GM23338 (cell line): ENCODE measurements around the gene MTFR1L. TPM values are rescaled to one million over a fixed set of nuclear protein-coding genes. Genes with fewer than 3 reads are reported as not detected.

Experiments used
- ATAC-seq: fragments of 200-7000 bp; cut with Tn5 transposase; 3 replicates; pipeline ENCODE4 v1.9.1; 2020
- DNase-seq: peaks from one replicate; pipeline ENCODE4 v3.0.0-alpha.2; 2015; ENCODE audit warnings: low spot score
- H2AFZ ChIP-seq: fragments of 200-600 bp; sonication (generic); 2 replicates; pipeline ENCODE4 v1.8.0; 2016; ENCODE audit warnings: antibody characterized with exemption, mild to moderate bottlenecking, moderate library complexity
- H3F3A ChIP-seq: fragments of 200-600 bp; sonication (generic); replicated peaks from 2 replicates; pipeline ENCODE4 v1.8.0; 2017; ENCODE audit warnings: antibody characterized with exemption, mixed run types, low read depth
- H3K27ac ChIP-seq: fragments of 200-600 bp; sonication (generic); 2 replicates; pipeline ENCODE4 v1.6.1; 2016; ENCODE audit warnings: low read depth
- H3K27me3 ChIP-seq: fragments of 200-600 bp; sonication (generic); 2 replicates; pipeline ENCODE4 v1.8.0; 2016; ENCODE audit warnings: mild to moderate bottlenecking, mixed run types, moderate library complexity; ENCODE audit not compliant: insufficient read depth
- H3K36me3 ChIP-seq: fragments of 200-600 bp; sonication (generic); 2 replicates; pipeline ENCODE4 v1.8.0; 2016; ENCODE audit warnings: mild to moderate bottlenecking; ENCODE audit not compliant: insufficient read depth
- H3K4me1 ChIP-seq: fragments of 200-600 bp; sonication (generic); 2 replicates; pipeline ENCODE4 v1.8.0; 2016; ENCODE audit warnings: mild to moderate bottlenecking, moderate library complexity; ENCODE audit not compliant: insufficient read depth
- H3K4me2 ChIP-seq: fragments of 200-600 bp; sonication (generic); 2 replicates; pipeline ENCODE4 v1.7.1; 2017; ENCODE audit warnings: mixed run types
- H3K4me3 ChIP-seq: fragments of 200-600 bp; sonication (generic); 2 replicates; pipeline ENCODE4 v1.6.1; 2016; ENCODE audit warnings: mixed run types
- H3K79me2 ChIP-seq: fragments of 200-600 bp; sonication (generic); replicated peaks from 2 replicates; pipeline ENCODE4 v1.8.0; 2017; ENCODE audit warnings: mild to moderate bottlenecking; ENCODE audit not compliant: insufficient read depth
- H3K9me2 ChIP-seq: fragments of 200-600 bp; sonication (generic); 2 replicates; pipeline ENCODE4 v1.8.0; 2017; ENCODE audit not compliant: insufficient read depth
- H4K20me1 ChIP-seq: fragments of 200-600 bp; sonication (generic); replicated peaks from 2 replicates; pipeline ENCODE4 v1.8.0; 2017; ENCODE audit warnings: mild to moderate bottlenecking; ENCODE audit not compliant: insufficient read depth
- H3K27ac Mint-ChIP-seq: 2 replicates; pipeline ENCODE4 v1.8.0; 2020; ENCODE audit warnings: inconsistent platforms, mild to moderate bottlenecking, moderate library complexity, mixed read lengths
- H3K27me3 Mint-ChIP-seq: 3 replicates; pipeline ENCODE4 v1.8.0; 2022; ENCODE audit warnings: low read depth, mild to moderate bottlenecking, moderate library complexity, mixed read lengths, inconsistent platforms; ENCODE audit not compliant: insufficient read depth, poor library complexity
- H3K36me3 Mint-ChIP-seq: 3 replicates; pipeline ENCODE4 v1.8.0; 2021; ENCODE audit warnings: low read depth, mild to moderate bottlenecking, inconsistent platforms, moderate library complexity, mixed read lengths
- H3K4me1 Mint-ChIP-seq: 3 replicates; pipeline ENCODE4 v1.8.0; 2020; ENCODE audit warnings: mild to moderate bottlenecking, inconsistent platforms, mixed read lengths
- H3K4me3 Mint-ChIP-seq: 3 replicates; pipeline ENCODE4 v1.8.0; 2021; ENCODE audit warnings: moderate library complexity, mild to moderate bottlenecking, inconsistent platforms, mixed read lengths
- H3K9me3 Mint-ChIP-seq: 3 replicates; pipeline ENCODE4 v1.8.0; 2020; ENCODE audit warnings: moderate library complexity, mild to moderate bottlenecking, inconsistent platforms, mixed read lengths
- CREB1 ChIP-seq: fragments of 250-450 bp; sonication (Bioruptor Pico); IDR thresholded peaks from 2 replicates; pipeline ENCODE4 v1.5.0; 2020; ENCODE audit warnings: low read depth, mild to moderate bottlenecking, moderate library complexity
- JUNB ChIP-seq: IDR thresholded peaks from one replicate; pipeline ENCODE4 v1.6.1; 2016; ENCODE audit warnings: antibody characterized with exemption; ENCODE audit not compliant: unreplicated experiment
- NANOG ChIP-seq: IDR thresholded peaks from 2 replicates; pipeline ENCODE4 v1.6.1; 2016; ENCODE audit warnings: antibody characterized with exemption, borderline replicate concordance
- POLR2AphosphoS5 ChIP-seq: IDR thresholded peaks from 2 replicates; pipeline ENCODE4 v1.6.1; 2016; ENCODE audit warnings: antibody characterized with exemption, low read depth
- STAT1 ChIP-seq: IDR thresholded peaks from one replicate; pipeline ENCODE4 v1.6.1; 2016; ENCODE audit warnings: antibody characterized with exemption; ENCODE audit not compliant: unreplicated experiment
- ZNF331 ChIP-seq: fragments of 250-450 bp; sonication (Bioruptor Pico); IDR thresholded peaks from 2 replicates; pipeline ENCODE4 v1.5.0; 2020; ENCODE audit warnings: low read depth, mild to moderate bottlenecking, moderate library complexity
- polyA plus RNA-seq: library from polyadenylated mRNA; unstranded; fragments of >200 nt; fragmentation: Nextera tagmentation; extraction: Ambion mirVana; gene quantifications from 2 replicates; pipeline ENCODE4 v1.2.1, GENCODE V29; 2016
- total RNA-seq: library from RNA; depleted of rRNA; stranded (reverse); fragments of >200 nt; shearing (Covaris generic); gene quantifications from 2 replicates; pipeline ENCODE4 v1.2.3, GENCODE V29; 2014
- TF ChIP-seq, protein P1 (sequence below), 2 experiments: fragments of 200-600 bp in 1 of 2; sonication (generic) in 1 of 2; conservative IDR thresholded peaks; 2 replicates each; pipeline versions ENCODE4 v1.5.1 to v1.6.1; 2016 to 2017; ENCODE audit warnings: antibody characterized with exemption in 2 of 2, low read depth in 2 of 2, mild to moderate bottlenecking in 2 of 2, moderate library complexity in 1 of 2
- TF ChIP-seq, protein P2 (sequence below): IDR thresholded peaks from one replicate; pipeline ENCODE4 v1.6.1; 2018; ENCODE audit warnings: antibody characterized with exemption; ENCODE audit not compliant: unreplicated experiment
- TF ChIP-seq, protein P3 (sequence below): IDR thresholded peaks from 2 replicates; pipeline ENCODE4 v1.6.1; 2016; ENCODE audit warnings: antibody characterized with exemption

Gene MTFR1L
- total and polyA plus RNA-seq, 2 experiments from 2014 or later: 14.8 to 22.7 TPM

DNA sequence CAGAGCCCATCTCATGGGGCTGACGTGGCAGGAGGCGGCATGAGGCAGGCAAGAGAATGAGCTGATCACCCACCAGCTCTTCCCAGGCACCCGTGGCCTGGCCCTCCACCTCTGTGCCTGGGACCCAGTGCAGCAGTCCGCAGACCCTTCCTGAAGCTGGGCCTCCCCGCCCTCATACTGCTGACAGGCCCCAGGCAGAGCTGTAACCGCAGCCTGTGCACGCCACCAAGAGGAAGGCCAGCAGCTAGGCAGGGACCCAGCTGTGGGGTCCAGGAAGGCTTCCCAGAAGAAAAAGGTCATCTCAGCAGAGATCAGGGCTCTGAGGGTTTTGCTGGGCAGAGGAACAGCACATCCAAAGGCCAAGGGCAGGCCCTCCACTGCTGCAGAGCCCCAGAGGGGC is 9.8 kb upstream of the MTFR1L start:
- H3K4me2 ChIP-seq: no peak overlapping the region
- no peaks in the 10 kb centered on the region for H3K9me2 ChIP-seq
- H3K4me1 ChIP-seq: no peaks in the 10 kb centered on the region; the same call in 1 of the 2 replicates
- H3K9me3 Mint-ChIP-seq: no peaks in the 10 kb centered on the region
- H3K27me3 ChIP-seq: no peaks in the 10 kb centered on the region
- no peaks in the 10 kb centered on the region; the same call in 1 of the 2 replicates for H3F3A ChIP-seq
- no peaks in the 10 kb centered on the region for H3K79me2 ChIP-seq
- no peaks in the 10 kb centered on the region for H3K4me1 Mint-ChIP-seq
- no peak overlapping the region for H3K27ac Mint-ChIP-seq
- H3K36me3 ChIP-seq: no peaks in the 10 kb centered on the region
- peaks cover 9% of the 10 kb centered on the region for H3K27me3 Mint-ChIP-seq
- H3K4me3 ChIP-seq: no peak overlapping the region
- 0 out of 2 replicates have a peak, but pooled peaks have one; percentile 4 for TF ChIP-seq POLR2AphosphoS5
- no peak for TF ChIP-seq STAT1
- TF ChIP-seq JUNB: no peak
- TF ChIP-seq, protein P1, sequence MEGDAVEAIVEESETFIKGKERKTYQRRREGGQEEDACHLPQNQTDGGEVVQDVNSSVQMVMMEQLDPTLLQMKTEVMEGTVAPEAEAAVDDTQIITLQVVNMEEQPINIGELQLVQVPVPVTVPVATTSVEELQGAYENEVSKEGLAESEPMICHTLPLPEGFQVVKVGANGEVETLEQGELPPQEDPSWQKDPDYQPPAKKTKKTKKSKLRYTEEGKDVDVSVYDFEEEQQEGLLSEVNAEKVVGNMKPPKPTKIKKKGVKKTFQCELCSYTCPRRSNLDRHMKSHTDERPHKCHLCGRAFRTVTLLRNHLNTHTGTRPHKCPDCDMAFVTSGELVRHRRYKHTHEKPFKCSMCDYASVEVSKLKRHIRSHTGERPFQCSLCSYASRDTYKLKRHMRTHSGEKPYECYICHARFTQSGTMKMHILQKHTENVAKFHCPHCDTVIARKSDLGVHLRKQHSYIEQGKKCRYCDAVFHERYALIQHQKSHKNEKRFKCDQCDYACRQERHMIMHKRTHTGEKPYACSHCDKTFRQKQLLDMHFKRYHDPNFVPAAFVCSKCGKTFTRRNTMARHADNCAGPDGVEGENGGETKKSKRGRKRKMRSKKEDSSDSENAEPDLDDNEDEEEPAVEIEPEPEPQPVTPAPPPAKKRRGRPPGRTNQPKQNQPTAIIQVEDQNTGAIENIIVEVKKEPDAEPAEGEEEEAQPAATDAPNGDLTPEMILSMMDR (conservative IDR thresholded peaks at IDR 0.05; ENCODE audit: low read depth in 2 of 2): peak in 1 of 2 experiments; percentile 41; a peak in 2 of 4 replicates
- ATAC-seq (peak; percentile 33), DNase-seq (no peak)
- no peaks in the 10 kb centered on the region for H4K20me1 ChIP-seq
- peaks cover 20% of the 10 kb centered on the region for H3K36me3 Mint-ChIP-seq
- H3K4me3 Mint-ChIP-seq: no peak overlapping the region
- no peak overlapping the region for H3K27ac ChIP-seq
- no peak overlapping the region for H2AFZ ChIP-seq

DNA sequence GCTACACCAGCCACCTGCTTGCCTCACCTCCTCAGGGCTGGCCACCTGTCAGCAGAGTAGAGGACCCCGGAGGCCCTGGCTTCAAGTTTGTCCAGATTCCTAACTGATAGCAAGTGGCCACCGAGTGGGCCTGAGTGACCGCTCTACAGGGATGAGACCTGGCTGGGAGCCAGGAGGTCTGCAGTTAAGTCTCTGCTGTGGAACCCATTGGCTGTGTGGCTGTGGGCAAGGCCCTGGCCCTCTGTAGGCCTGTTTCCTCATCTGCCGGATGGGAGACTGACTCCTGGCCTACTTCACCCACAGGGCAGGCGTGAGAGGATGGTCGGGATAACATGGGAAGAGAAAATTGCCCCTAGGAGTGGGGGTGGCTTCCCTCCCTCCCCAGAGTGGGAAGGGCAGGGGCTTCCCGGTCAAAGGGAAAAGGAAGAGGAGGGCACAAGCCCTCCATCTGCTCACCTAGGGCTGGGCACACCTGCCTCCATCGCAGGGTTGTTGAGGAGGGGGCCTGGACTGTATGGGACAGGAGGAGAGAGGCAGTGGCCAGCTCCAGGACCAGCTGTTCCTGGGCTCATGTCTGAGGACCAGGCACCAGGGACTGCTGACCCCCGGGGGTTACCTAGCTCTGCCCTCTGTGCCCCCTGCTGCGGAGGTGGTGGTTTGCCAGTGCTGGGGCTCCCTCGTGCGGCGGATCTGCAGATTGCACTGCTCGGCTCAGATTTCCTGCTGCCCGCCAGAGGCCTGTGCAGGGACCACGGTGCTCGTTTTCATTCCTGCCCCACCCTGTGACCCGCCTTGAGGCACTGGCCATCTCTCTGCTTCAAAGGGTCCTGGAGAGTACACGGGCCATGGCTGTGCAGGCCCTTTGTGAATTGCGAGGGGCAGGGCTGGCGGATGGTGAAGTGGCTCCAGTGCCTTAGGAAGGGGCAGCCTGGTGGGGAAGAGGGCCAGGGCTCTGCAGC is 9.1 kb upstream of the MTFR1L start:
- no peaks in the 10 kb centered on the region; the same call in 1 of the 2 replicates for H3F3A ChIP-seq
- no peaks in the 10 kb centered on the region for H3K4me1 Mint-ChIP-seq

More for the DNA sequence above, 9.1 kb upstream of the MTFR1L start:
- no peak overlapping the region for H3K4me2 ChIP-seq
- peaks cover 23% of the 10 kb centered on the region for H3K36me3 Mint-ChIP-seq
- DNase-seq (peak; percentile 90), ATAC-seq (peak; percentile 83)
- H3K27me3 Mint-ChIP-seq: peaks cover 12% of the 10 kb centered on the region
- H3K9me3 Mint-ChIP-seq: no peaks in the 10 kb centered on the region
- H3K4me1 ChIP-seq: no peaks in the 10 kb centered on the region; the same call in 1 of the 2 replicates
- no peaks in the 10 kb centered on the region for H3K79me2 ChIP-seq
- no peaks in the 10 kb centered on the region for H4K20me1 ChIP-seq
- no peaks in the 10 kb centered on the region for H3K9me2 ChIP-seq
- H3K27me3 ChIP-seq: no peaks in the 10 kb centered on the region
- no peak overlapping the region for H3K4me3 ChIP-seq
- no peak overlapping the region for H3K27ac ChIP-seq
- no peak overlapping the region for H3K4me3 Mint-ChIP-seq
- H2AFZ ChIP-seq: no peak overlapping the region
- H3K36me3 ChIP-seq: no peaks in the 10 kb centered on the region
- TF ChIP-seq ZNF331 (no peak), POLR2AphosphoS5 (no peak), CREB1 (no peak), NANOG (no peak), JUNB (no peak)
- TF ChIP-seq, protein P2, sequence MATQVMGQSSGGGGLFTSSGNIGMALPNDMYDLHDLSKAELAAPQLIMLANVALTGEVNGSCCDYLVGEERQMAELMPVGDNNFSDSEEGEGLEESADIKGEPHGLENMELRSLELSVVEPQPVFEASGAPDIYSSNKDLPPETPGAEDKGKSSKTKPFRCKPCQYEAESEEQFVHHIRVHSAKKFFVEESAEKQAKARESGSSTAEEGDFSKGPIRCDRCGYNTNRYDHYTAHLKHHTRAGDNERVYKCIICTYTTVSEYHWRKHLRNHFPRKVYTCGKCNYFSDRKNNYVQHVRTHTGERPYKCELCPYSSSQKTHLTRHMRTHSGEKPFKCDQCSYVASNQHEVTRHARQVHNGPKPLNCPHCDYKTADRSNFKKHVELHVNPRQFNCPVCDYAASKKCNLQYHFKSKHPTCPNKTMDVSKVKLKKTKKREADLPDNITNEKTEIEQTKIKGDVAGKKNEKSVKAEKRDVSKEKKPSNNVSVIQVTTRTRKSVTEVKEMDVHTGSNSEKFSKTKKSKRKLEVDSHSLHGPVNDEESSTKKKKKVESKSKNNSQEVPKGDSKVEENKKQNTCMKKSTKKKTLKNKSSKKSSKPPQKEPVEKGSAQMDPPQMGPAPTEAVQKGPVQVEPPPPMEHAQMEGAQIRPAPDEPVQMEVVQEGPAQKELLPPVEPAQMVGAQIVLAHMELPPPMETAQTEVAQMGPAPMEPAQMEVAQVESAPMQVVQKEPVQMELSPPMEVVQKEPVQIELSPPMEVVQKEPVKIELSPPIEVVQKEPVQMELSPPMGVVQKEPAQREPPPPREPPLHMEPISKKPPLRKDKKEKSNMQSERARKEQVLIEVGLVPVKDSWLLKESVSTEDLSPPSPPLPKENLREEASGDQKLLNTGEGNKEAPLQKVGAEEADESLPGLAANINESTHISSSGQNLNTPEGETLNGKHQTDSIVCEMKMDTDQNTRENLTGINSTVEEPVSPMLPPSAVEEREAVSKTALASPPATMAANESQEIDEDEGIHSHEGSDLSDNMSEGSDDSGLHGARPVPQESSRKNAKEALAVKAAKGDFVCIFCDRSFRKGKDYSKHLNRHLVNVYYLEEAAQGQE: no peak
- TF ChIP-seq, protein P1 (conservative IDR thresholded peaks at IDR 0.05; ENCODE audit: low read depth in 2 of 2): peak; percentile 87 to 97
- TF ChIP-seq, protein P3, sequence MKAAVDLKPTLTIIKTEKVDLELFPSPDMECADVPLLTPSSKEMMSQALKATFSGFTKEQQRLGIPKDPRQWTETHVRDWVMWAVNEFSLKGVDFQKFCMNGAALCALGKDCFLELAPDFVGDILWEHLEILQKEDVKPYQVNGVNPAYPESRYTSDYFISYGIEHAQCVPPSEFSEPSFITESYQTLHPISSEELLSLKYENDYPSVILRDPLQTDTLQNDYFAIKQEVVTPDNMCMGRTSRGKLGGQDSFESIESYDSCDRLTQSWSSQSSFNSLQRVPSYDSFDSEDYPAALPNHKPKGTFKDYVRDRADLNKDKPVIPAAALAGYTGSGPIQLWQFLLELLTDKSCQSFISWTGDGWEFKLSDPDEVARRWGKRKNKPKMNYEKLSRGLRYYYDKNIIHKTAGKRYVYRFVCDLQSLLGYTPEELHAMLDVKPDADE: no peak
- H3K27ac Mint-ChIP-seq: no peak overlapping the region
